ENCODE measurements around the gene BDKRB2.

GRCh38 chr14:96257900-96258299 lies 53.3 kb downstream of the BDKRB2 start:
- TF ChIP-seq, protein P1, sequence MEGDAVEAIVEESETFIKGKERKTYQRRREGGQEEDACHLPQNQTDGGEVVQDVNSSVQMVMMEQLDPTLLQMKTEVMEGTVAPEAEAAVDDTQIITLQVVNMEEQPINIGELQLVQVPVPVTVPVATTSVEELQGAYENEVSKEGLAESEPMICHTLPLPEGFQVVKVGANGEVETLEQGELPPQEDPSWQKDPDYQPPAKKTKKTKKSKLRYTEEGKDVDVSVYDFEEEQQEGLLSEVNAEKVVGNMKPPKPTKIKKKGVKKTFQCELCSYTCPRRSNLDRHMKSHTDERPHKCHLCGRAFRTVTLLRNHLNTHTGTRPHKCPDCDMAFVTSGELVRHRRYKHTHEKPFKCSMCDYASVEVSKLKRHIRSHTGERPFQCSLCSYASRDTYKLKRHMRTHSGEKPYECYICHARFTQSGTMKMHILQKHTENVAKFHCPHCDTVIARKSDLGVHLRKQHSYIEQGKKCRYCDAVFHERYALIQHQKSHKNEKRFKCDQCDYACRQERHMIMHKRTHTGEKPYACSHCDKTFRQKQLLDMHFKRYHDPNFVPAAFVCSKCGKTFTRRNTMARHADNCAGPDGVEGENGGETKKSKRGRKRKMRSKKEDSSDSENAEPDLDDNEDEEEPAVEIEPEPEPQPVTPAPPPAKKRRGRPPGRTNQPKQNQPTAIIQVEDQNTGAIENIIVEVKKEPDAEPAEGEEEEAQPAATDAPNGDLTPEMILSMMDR (conservative IDR thresholded peaks at IDR 0.05), result no peak
- no peak for TF ChIP-seq EZH2 (IDR thresholded peaks at IDR 0.05; ENCODE audit: low read depth)

Measured in PC-9 (cell line).